AG10803 (cell line): ENCODE data around the gene ZMYM1.
"Not testable (repeated sequence)": the region's sequence is repeated elsewhere in the genome, so short reads cannot be mapped to it uniquely, and the experiment has no call there.

Source experiments
- DNase-seq: peaks from one replicate; pipeline ENCODE4 v3.0.0; 2010; ENCODE audit warnings: low read depth
- H3K4me3 ChIP-seq: 2 replicates; pipeline ENCODE4 v1.5.1; 2011; ENCODE audit warnings: mild to moderate bottlenecking, low read length, control low read depth
- CTCF ChIP-seq: conservative IDR thresholded peaks from 2 replicates; pipeline ENCODE4 v1.5.1; 2011; ENCODE audit warnings: mild to moderate bottlenecking, low read length, control low read depth, inconsistent platforms

ZMYM1 gene

GRCh38 chr1:35073265-35073811 lies 5.8 kb upstream of the ZMYM1 start:
- TF ChIP-seq CTCF: no peak
- no peak overlapping the region for H3K4me3 ChIP-seq
- no peak for DNase-seq

DNA sequence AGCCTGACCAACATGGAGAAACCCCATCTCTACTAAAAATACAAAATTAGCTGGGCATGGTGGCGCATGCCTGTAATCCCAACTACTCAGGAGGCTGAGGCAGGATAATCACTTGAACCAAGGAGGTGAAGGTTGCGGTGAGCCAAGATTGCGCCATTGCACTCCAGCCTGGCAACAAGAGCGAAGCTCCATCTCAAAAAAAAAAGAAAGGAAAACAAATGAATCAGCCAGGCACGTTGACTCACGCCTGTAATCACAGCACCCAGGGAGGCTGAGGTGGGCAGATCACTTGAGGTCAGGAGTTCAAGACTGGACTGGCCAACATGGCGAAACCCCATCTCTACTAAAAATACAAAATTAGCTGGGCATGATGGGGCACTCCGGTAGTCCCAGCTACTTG lies 2.8 kb upstream of the ZMYM1 start:
- not testable (repeated sequence) for H3K4me3 ChIP-seq
- DNase-seq: peak; percentile 5

DNA sequence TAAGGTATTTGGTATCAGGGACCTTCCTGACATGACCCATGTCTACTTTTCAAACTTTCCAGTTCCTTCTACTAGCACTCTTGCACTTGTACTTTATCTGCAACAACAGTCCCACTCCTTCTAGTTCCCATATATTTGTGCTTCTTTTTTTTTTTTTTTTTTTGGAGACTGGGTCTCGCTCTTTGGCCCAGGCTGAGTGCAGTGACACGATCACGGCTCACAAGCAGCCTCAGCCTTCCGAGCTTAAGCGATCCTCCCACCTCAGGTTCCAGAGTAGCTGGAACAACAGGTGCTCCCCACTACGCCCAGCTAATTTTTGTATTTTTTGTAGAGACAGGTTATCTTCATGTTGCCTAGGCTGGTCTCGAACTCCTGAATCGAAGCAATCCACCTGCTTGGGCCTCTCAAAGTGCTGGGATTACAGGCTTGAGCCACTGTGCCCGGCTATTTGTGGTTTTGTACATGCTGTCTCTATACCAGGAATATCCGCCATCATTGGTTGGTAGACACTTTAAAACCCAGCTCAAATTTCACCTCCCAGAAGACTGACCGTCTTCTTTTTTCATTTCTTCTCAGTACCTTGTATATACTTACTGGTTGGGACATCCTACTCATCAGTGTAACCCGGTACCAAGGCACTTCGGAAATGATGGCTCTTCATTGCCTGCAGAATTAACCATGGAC lies 1.1 kb downstream of the ZMYM1 start:
- TF ChIP-seq CTCF: no peak
- peak overlapping the region; percentile 85 for H3K4me3 ChIP-seq
- DNase-seq: no peak

DNA sequence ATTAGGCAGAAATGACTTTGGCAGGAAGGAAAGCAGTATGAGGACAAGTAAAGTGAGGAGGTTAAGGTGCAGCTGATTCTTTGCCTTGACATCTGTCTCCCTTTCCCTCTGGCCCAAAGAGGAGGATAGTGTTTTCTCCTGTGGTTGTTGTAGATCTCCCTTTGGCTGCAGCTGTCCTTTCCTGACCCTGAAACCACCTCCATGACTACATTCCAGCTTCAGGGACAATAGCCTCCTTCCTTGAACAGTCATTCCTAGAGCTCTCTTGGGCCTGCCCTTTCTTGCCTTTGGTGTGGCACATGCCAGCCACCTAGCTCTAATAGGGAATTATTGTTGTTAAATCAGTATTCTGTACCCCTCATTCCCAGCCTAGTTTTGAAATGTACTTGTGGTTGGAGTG lies 6.2 kb downstream of the ZMYM1 start:
- H3K4me3 ChIP-seq: no peak overlapping the region
- DNase-seq: peak; percentile 9
- TF ChIP-seq CTCF: no peak

- H3K4me3 ChIP-seq: no peak overlapping the region
- no peak for TF ChIP-seq CTCF
- peak; percentile 69 for DNase-seq
Measured at GRCh38 chr1:35097224-35097623, 18.0 kb downstream of the ZMYM1 start.

DNA sequence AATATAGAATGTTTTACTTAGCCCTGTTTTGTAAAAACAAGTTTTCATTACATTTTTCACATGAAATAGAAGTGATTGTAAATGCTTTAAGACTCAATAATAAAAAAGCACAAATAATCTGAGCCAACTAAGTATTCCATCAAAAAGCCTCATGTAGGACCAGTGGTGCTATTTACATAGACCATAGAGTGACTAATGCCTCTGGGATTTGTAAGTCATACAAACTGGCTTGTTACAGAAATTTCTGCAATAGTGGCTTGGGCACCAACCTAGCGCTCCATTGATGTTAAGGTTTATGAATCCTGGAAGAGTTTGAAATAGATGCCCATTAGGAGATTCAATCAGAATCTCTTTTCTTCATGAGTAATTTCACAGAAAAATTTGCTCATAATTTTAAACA lies 31.9 kb downstream of the ZMYM1 start:
- TF ChIP-seq CTCF: no peak
- no peak overlapping the region for H3K4me3 ChIP-seq
- peak; percentile 70 for DNase-seq

GRCh38 chr1:35112668-35113067 lies 33.5 kb downstream of the ZMYM1 start:
- H3K4me3 ChIP-seq: no peak overlapping the region
- peak; percentile 27; the same call in 1 of the 2 replicates for TF ChIP-seq CTCF
- no peak for DNase-seq
